Neural cell (in vitro differentiated cells): ENCODE measurements around the gene LIMS1. TPM values are rescaled to one million over a fixed set of nuclear protein-coding genes. Genes with fewer than 3 reads are reported as not detected.

ENCODE experiments used
- H2AFZ ChIP-seq: fragments of 200-600, 300-800 bp; sonication (generic), shearing (Covaris generic); 2 replicates; pipeline ENCODE4 v1.6.0; 2014; ENCODE audit warnings: low read depth, mild to moderate bottlenecking, antibody characterized with exemption, low read length, moderate library complexity
- H3F3A ChIP-seq: fragments of 200-600 bp; shearing (Covaris generic); 2 replicates; pipeline ENCODE4 v1.6.1; 2016; ENCODE audit warnings: mild to moderate bottlenecking, moderate library complexity, mixed read lengths, antibody characterized with exemption, low read length; ENCODE audit not compliant: insufficient read depth, poor library complexity, severe bottlenecking
- H3K27ac ChIP-seq: fragments of 200-600, 300-800 bp; sonication (generic), shearing (Covaris generic); 2 replicates; pipeline ENCODE4 v1.5.1; 2014; ENCODE audit warnings: mild to moderate bottlenecking, low read length, moderate library complexity
- H3K27me3 ChIP-seq: fragments of 300-800, 200-600 bp; sonication (generic), shearing (Covaris generic); 2 replicates; pipeline ENCODE4 v1.6.0; 2014; ENCODE audit warnings: mild to moderate bottlenecking, low read depth, low read length, moderate library complexity; ENCODE audit not compliant: insufficient read depth
- H3K36me3 ChIP-seq: fragments of 300-800, 200-600 bp; sonication (generic), shearing (Covaris generic); 2 replicates; pipeline ENCODE4 v1.5.1; 2014; ENCODE audit warnings: mild to moderate bottlenecking, antibody characterized with exemption, low read length, moderate library complexity; ENCODE audit not compliant: insufficient read depth
- H3K4me2 ChIP-seq: fragments of 300-800, 200-600 bp; sonication (generic), shearing (Covaris generic); 2 replicates; pipeline ENCODE4 v1.6.0; 2014; ENCODE audit warnings: mild to moderate bottlenecking, low read length
- H3K4me3 ChIP-seq: fragments of 300-800, 200-600 bp; sonication (generic), shearing (Covaris generic); 2 replicates; pipeline ENCODE4 v1.5.1; 2014; ENCODE audit warnings: mild to moderate bottlenecking, low read length, moderate library complexity
- H3K79me2 ChIP-seq: fragments of 200-600 bp; shearing (Covaris generic); replicated peaks from 2 replicates; pipeline ENCODE4 v1.6.0; 2014; ENCODE audit warnings: mild to moderate bottlenecking, low read length, moderate library complexity; ENCODE audit not compliant: insufficient read depth
- H3K9ac ChIP-seq: fragments of 300-800, 200-600 bp; sonication (generic), shearing (Covaris generic); 2 replicates; pipeline ENCODE4 v1.6.1; 2016; ENCODE audit warnings: mild to moderate bottlenecking, low read length, mixed read lengths
- H3K9me2 ChIP-seq: fragments of 200-600 bp; shearing (Covaris generic); 2 replicates; pipeline ENCODE4 v1.6.1; 2016; ENCODE audit warnings: mild to moderate bottlenecking, low read length, mixed read lengths; ENCODE audit not compliant: insufficient read depth
- H3K9me3 ChIP-seq: fragments of 200-600, 300-800 bp; sonication (generic), shearing (Covaris generic); 2 replicates; pipeline ENCODE4 v1.6.1; 2016; ENCODE audit warnings: mild to moderate bottlenecking, mixed run types, low read length, moderate library complexity, mixed read lengths
- H4K20me1 ChIP-seq: fragments of 200-600 bp; shearing (Covaris generic); 2 replicates; pipeline ENCODE4 v1.6.1; 2016; ENCODE audit warnings: mild to moderate bottlenecking, mixed run types; ENCODE audit not compliant: insufficient read depth
- CTCF ChIP-seq: fragments of 450-650 bp; IDR thresholded peaks from 2 replicates; pipeline ENCODE4 v1.5.1; 2014; ENCODE audit warnings: antibody characterized with exemption, mild to moderate bottlenecking, moderate library complexity; ENCODE audit not compliant: poor library complexity, severe bottlenecking
- EP300 ChIP-seq: fragments of 450-650 bp; conservative IDR thresholded peaks from 2 replicates; pipeline ENCODE4 v1.6.1; 2014; ENCODE audit warnings: antibody characterized with exemption, mild to moderate bottlenecking, moderate library complexity; ENCODE audit not compliant: poor library complexity, severe bottlenecking
- EZH2 ChIP-seq: fragments of 200-600, 300-800 bp; shearing (Covaris generic), sonication (generic); IDR thresholded peaks from 2 replicates; pipeline ENCODE4 v1.6.1; 2014; ENCODE audit warnings: antibody characterized with exemption, low read length, borderline replicate concordance, mild to moderate bottlenecking; ENCODE audit not compliant: insufficient read depth, poor library complexity, severe bottlenecking
- MXI1 ChIP-seq: fragments of 450-650 bp; conservative IDR thresholded peaks from 2 replicates; pipeline ENCODE4 v1.6.1; 2014; ENCODE audit warnings: antibody characterized with exemption, mild to moderate bottlenecking; ENCODE audit not compliant: poor library complexity, severe bottlenecking
- POLR2AphosphoS5 ChIP-seq: IDR thresholded peaks from 2 replicates; pipeline ENCODE4 v1.6.1; 2012
- RAD21 ChIP-seq: fragments of 450-650 bp; conservative IDR thresholded peaks from 2 replicates; pipeline ENCODE4 v1.6.1; 2014; ENCODE audit warnings: antibody characterized with exemption, mild to moderate bottlenecking, moderate library complexity
- REST ChIP-seq: IDR thresholded peaks from 2 replicates; pipeline ENCODE4 v1.6.1; 2012; ENCODE audit warnings: borderline replicate concordance
- SMC3 ChIP-seq: fragments of 450-650 bp; conservative IDR thresholded peaks from 2 replicates; pipeline ENCODE4 v1.6.1; 2014; ENCODE audit warnings: antibody characterized with exemption, mild to moderate bottlenecking, moderate library complexity; ENCODE audit not compliant: poor library complexity
- TAF1 ChIP-seq: IDR thresholded peaks from 2 replicates; pipeline ENCODE4 v1.6.1; 2012; ENCODE audit warnings: low read depth
- polyA plus RNA-seq: library from polyadenylated mRNA; depleted of rRNA; stranded (reverse); fragments of >200 nt; gene quantifications from 2 replicates; pipeline ENCODE4 v1.2.3, GENCODE V29; 2014

The LIMS1 gene
- polyA plus RNA-seq, 1 donor from 2014 or later = 12.3 TPM

- Histone ChIP-seq H3K27me3 (no peaks in the 10 kb centered on the region), H3K9me3 (no peaks in the 10 kb centered on the region), H3F3A (no peaks in the 10 kb centered on the region), H2AFZ (no peak overlapping the region), H3K9me2 (no peaks in the 10 kb centered on the region), H3K36me3 (no peaks in the 10 kb centered on the region), H3K4me3 (no peak overlapping the region), H3K9ac (no peak overlapping the region), H4K20me1 (no peaks in the 10 kb centered on the region), H3K27ac (no peak overlapping the region), H3K4me2 (no peak overlapping the region), H3K79me2 (no peaks in the 10 kb centered on the region)
- TF ChIP-seq EP300 = no peak
- TF ChIP-seq MXI1 = no peak
- no peak for TF ChIP-seq POLR2AphosphoS5
These were observed 78.4 kb downstream of the LIMS1 start for GRCh38 chr2:108612514-108613183.

DNA sequence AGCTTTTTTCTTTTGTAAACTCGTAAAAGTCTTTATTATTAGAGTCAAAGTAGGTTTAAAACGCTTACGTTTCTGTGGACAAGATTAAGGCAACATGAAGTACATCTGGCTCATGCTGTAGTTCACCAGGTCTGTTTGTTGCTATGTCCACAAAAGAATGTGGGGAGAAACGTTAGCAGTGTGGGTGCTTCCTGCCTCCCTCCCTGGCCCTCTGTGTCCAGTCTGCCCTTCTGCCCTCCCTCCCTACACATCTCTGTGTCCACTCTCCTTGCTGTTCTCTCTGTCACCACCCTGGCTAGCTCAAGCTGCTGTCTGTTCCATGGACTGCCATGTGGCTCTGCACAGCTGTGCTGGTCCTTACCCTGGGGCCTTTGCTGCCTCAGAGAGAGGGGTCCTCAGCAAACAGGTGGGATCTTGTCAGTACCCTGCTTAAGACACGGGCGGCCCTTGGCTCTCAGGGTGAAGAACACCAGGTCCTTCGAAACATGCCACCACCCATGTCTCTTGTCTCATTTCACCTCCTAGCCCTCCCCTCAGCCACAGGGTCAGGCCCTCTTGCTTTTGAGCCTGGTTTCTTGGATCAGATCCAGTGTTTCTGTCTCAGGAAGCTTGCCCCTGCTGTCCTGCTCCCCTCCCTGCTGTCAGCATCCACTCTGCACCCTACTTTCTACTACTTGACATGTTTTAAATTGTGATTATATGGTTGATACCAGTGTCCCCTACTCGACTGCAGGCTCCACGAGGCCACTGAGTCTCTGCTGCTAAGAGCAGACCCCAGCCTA lies 79.2 kb downstream of the LIMS1 start:
- Histone ChIP-seq H3K27ac (no peak overlapping the region), H2AFZ (no peak overlapping the region), H3K9ac (no peak overlapping the region), H3K36me3 (no peaks in the 10 kb centered on the region), H3K9me2 (no peaks in the 10 kb centered on the region), H3K4me2 (no peak overlapping the region), H3K4me3 (no peak overlapping the region), H3K27me3 (no peaks in the 10 kb centered on the region), H3K79me2 (no peaks in the 10 kb centered on the region), H3F3A (no peaks in the 10 kb centered on the region), H3K9me3 (no peaks in the 10 kb centered on the region), H4K20me1 (no peaks in the 10 kb centered on the region)
- TF ChIP-seq MXI1 = no peak
- TF ChIP-seq TAF1 = no peak
- TF ChIP-seq RAD21 = no peak
- TF ChIP-seq CTCF = no peak
- no peak for TF ChIP-seq REST
- no peak for TF ChIP-seq SMC3
- TF ChIP-seq EP300 = no peak
- TF ChIP-seq POLR2AphosphoS5 = no peak
- TF ChIP-seq EZH2 = no peak
